ENCODE results near the gene FBLN2. TPM values are rescaled to one million over a fixed set of nuclear protein-coding genes. Genes with fewer than 3 reads are reported as not detected.

Gene FBLN2
- total RNA-seq, 1 experiment from 2014 or later: 0.39 TPM

DNA sequence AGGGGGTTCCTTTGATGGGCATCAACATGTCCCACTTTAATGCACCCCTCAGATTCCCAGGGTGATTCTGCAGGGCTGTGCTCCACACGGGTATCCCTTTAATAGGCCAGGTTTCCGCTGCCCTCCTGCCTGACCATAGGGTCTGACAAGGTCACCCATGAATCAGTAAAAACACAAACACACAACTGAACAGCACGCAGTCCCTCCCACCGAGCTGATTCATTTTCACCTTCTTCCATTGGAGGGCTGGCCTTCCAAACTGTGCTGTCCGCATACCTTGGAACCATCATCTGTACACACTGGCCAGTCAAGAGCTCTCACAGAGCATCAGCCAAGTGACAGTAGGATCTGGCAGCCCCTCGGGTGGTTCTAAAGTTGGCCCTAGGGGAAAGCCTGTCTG, 93.7 kb downstream of the FBLN2 start:
- no peak overlapping the region for H3K27ac ChIP-seq (ENCODE audit: low read depth, low read length)
- H3K4me1 ChIP-seq (ENCODE audit: control insufficient read depth in 1 of 2, insufficient read depth in 2 of 2, low read length in 2 of 2): peaks cover 0 to under 1% of the 10 kb centered on the region in 2 experiments; a peak in 2 of 4 replicates
- no peaks in the 10 kb centered on the region for H3K9me3 ChIP-seq (ENCODE audit: control insufficient read depth in 1 of 2, insufficient read depth in 1 of 2, low read depth in 1 of 2, low read length in 2 of 2)
- intact Hi-C loops (cut with micrococcal nuclease): no loop called here
- no peaks in the 10 kb centered on the region for H3K9me2 ChIP-seq (ENCODE audit: insufficient read depth)
- no peak for DNase-seq (ENCODE audit: low read depth, low spot score)
- no peaks in the 10 kb centered on the region for H3K27me3 ChIP-seq (ENCODE audit: insufficient read depth, low read length)
- H2AFZ ChIP-seq (ENCODE audit: low read depth, low read length, poor library complexity, severe bottlenecking): no peak overlapping the region
- H4K20me1 ChIP-seq (ENCODE audit: insufficient read depth): no peaks in the 10 kb centered on the region
- H3K36me3 ChIP-seq (ENCODE audit: control insufficient read depth in 1 of 2, insufficient read depth in 2 of 2, low read length in 2 of 2): no peaks in the 10 kb centered on the region
- ChIA-PET CTCF (interaction anchor here (1.2 kb wide), 1 partner anchor 146 kb away, joined by 4 read pairs; no protein-coding TSS in a partner anchor), RAD21 (ENCODE audit: low non-redundant PET in 1 of 2, low total read pairs in 2 of 2, uncharacterized antibody in 2 of 2, unreplicated experiment in 2 of 2) (no interaction called here), POLR2A (no interaction called here)
- no peak for ATAC-seq
- H3K4me3 ChIP-seq (replicated peaks in 1 of 2; ENCODE audit: low read depth in 1 of 2, low read length in 2 of 2): no peak overlapping the region
- BruUV-seq (replicated peaks): no TSS peak
- no peak overlapping the region for H3K9ac ChIP-seq (ENCODE audit: low read length)
- no peak overlapping the region for H3K4me2 ChIP-seq (ENCODE audit: low read length)
- no peaks in the 10 kb centered on the region for H3K79me2 ChIP-seq (ENCODE audit: insufficient read depth, low read length)
- TF ChIP-seq SIN3A (IDR thresholded peaks at IDR 0.05; ENCODE audit: low read depth) (no peak), EZH2phosphoT487 (IDR thresholded peaks at IDR 0.05; ENCODE audit: borderline replicate concordance) (no peak), FOSL1 (IDR thresholded peaks at IDR 0.05; ENCODE audit: low read depth) (no peak), ATF3 (IDR thresholded peaks at IDR 0.05) (no peak), EZH2 (IDR thresholded peaks at IDR 0.05) (no peak), RAD21 (IDR thresholded peaks at IDR 0.05; ENCODE audit: low read depth) (no peak), SRF (IDR thresholded peaks at IDR 0.05; ENCODE audit: low read depth) (no peak), YY1 (IDR thresholded peaks at IDR 0.05; ENCODE audit: extremely low read depth, insufficient replicate concordance, low read depth, low read length) (no peak)
- TF ChIP-seq, protein P1, sequence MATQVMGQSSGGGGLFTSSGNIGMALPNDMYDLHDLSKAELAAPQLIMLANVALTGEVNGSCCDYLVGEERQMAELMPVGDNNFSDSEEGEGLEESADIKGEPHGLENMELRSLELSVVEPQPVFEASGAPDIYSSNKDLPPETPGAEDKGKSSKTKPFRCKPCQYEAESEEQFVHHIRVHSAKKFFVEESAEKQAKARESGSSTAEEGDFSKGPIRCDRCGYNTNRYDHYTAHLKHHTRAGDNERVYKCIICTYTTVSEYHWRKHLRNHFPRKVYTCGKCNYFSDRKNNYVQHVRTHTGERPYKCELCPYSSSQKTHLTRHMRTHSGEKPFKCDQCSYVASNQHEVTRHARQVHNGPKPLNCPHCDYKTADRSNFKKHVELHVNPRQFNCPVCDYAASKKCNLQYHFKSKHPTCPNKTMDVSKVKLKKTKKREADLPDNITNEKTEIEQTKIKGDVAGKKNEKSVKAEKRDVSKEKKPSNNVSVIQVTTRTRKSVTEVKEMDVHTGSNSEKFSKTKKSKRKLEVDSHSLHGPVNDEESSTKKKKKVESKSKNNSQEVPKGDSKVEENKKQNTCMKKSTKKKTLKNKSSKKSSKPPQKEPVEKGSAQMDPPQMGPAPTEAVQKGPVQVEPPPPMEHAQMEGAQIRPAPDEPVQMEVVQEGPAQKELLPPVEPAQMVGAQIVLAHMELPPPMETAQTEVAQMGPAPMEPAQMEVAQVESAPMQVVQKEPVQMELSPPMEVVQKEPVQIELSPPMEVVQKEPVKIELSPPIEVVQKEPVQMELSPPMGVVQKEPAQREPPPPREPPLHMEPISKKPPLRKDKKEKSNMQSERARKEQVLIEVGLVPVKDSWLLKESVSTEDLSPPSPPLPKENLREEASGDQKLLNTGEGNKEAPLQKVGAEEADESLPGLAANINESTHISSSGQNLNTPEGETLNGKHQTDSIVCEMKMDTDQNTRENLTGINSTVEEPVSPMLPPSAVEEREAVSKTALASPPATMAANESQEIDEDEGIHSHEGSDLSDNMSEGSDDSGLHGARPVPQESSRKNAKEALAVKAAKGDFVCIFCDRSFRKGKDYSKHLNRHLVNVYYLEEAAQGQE (IDR thresholded peaks at IDR 0.05; ENCODE audit: low read depth): no peak

Data from HCT116 (cell line).